Measurements from ENCODE around the gene PBXIP1.

- no peak for TF ChIP-seq BACH2 (CRISPR knock-in tag; IDR thresholded peaks at IDR 0.05; ENCODE audit: borderline replicate concordance)
- TF ChIP-seq ESRRG (CRISPR knock-in tag; IDR thresholded peaks at IDR 0.05) = no peak
- TF ChIP-seq ZNF565 (CRISPR knock-in tag; conservative IDR thresholded peaks at IDR 0.05; ENCODE audit: low read depth) = no peak
These were observed 12.8 kb upstream of the PBXIP1 start for GRCh38 chr1:154968731-154969130.

All from SK-N-SH treated with all-trans-retinoic acid at 6 μM for 48 hours (cell line).